NB4 (cell line): ENCODE measurements around the gene CTIF.
A peak's percentile ranks its signal among the peaks of the same experiment; 100 is the strongest.
"Not testable (repeated sequence)": the region's sequence is repeated elsewhere in the genome, so short reads cannot be mapped to it uniquely, and the experiment has no call there.

ENCODE experiments used
- DNase-seq: peaks from one replicate; pipeline ENCODE4 v3.0.0; 2010; ENCODE audit warnings: low read depth
- H3K4me3 ChIP-seq: one replicate; pipeline ENCODE4 v1.5.1; 2011; ENCODE audit warnings: mild to moderate bottlenecking, low read depth, low read length, moderate library complexity
- CTCF ChIP-seq: IDR thresholded peaks from one replicate; pipeline ENCODE4 v1.5.1; 2012; ENCODE audit warnings: low read depth, low read length
- MAX ChIP-seq: IDR thresholded peaks from 2 replicates; pipeline ENCODE4 v1.6.1; 2011; ENCODE audit warnings: low read depth, low read length
- MYC ChIP-seq: IDR thresholded peaks from 2 replicates; pipeline ENCODE4 v1.6.1; 2011; ENCODE audit warnings: low read depth, low read length
- POLR2A ChIP-seq: IDR thresholded peaks from 2 replicates; pipeline ENCODE4 v1.6.1; 2011; ENCODE audit warnings: mild to moderate bottlenecking; ENCODE audit not compliant: insufficient read length; ENCODE audit errors: extremely low read depth

The CTIF gene

GRCh38 chr18:48864876-48865275 is 326.0 kb downstream of the CTIF start:
- DNase-seq = no peak
- no peak overlapping the region for H3K4me3 ChIP-seq
- TF ChIP-seq POLR2A = no peak
- TF ChIP-seq MAX = no peak

GRCh38 chr18:48866028-48866733 is 327.4 kb downstream of the CTIF start:
- TF ChIP-seq MAX (no peak), POLR2A (no peak), CTCF (no peak), MYC (no peak)
- no peak for DNase-seq
- no peak overlapping the region for H3K4me3 ChIP-seq

- no peak for TF ChIP-seq MYC
- TF ChIP-seq CTCF = no peak
- TF ChIP-seq MAX = no peak
- no peak for TF ChIP-seq POLR2A
- no peak overlapping the region for H3K4me3 ChIP-seq
- DNase-seq = no peak
These were observed 328.0 kb downstream of the CTIF start for GRCh38 chr18:48866856-48867255.

- TF ChIP-seq MYC (no peak), POLR2A (no peak), MAX (no peak), CTCF (no peak)
- DNase-seq = no peak
- no peak overlapping the region for H3K4me3 ChIP-seq
These were observed 329.1 kb downstream of the CTIF start for GRCh38 chr18:48867978-48868377.

- peak; percentile 63 for DNase-seq
- TF ChIP-seq CTCF (no peak), MAX (peak; percentile 34; the same call in 1 of the 2 replicates)
- H3K4me3 ChIP-seq = no peak overlapping the region
These were observed 329.9 kb downstream of the CTIF start for GRCh38 chr18:48868468-48869466.

- TF ChIP-seq MAX (no peak), MYC (no peak), CTCF (no peak), POLR2A (no peak)
- no peak for DNase-seq
- no peak overlapping the region for H3K4me3 ChIP-seq
These were observed 330.8 kb downstream of the CTIF start for GRCh38 chr18:48869591-48869990.

GRCh38 chr18:48870926-48871325 is 332.1 kb downstream of the CTIF start:
- DNase-seq, H3K4me3 ChIP-seq: not testable (repeated sequence)
